Tibial nerve (tissue), 4 donors: Measurements from ENCODE around the gene KRT2. TPM values are rescaled to one million over a fixed set of nuclear protein-coding genes. Genes with fewer than 3 reads are reported as not detected.

ENCODE experiments used
- DNase-seq, 2 donors: peaks; one replicate each; pipeline ENCODE4 v3.0.0-alpha.2; 2019; ENCODE audit warnings: low spot score in 2 of 2
- H3K27ac ChIP-seq, 4 donors: fragments of 200-600 bp; sonication (generic) in 3 of 4; one replicate each; pipeline ENCODE4 v1.5.1; 2017 to 2019; ENCODE audit warnings: mild to moderate bottlenecking in 1 of 4
- H3K27me3 ChIP-seq, 2 donors: fragments of 200-600 bp; sonication (generic) in 1 of 2; one replicate each; pipeline versions ENCODE4 v1.5.1 to v1.6.0; 2017 to 2019
- H3K36me3 ChIP-seq, 3 donors: fragments of 200-600 bp; sonication (generic); one replicate each; pipeline ENCODE4 v1.5.1; 2018 to 2019
- H3K4me1 ChIP-seq, 4 donors: fragments of 200-600 bp; sonication (generic) in 3 of 4; one replicate each; pipeline ENCODE4 v1.5.1; 2017 to 2019
- H3K4me3 ChIP-seq, 4 donors: fragments of 200-600 bp; sonication (generic) in 3 of 4; one replicate each; pipeline ENCODE4 v1.5.1; 2017 to 2019; ENCODE audit warnings: mild to moderate bottlenecking in 1 of 4, moderate library complexity in 1 of 4
- H3K9me3 ChIP-seq, 4 donors: fragments of 200-600 bp; sonication (generic) in 3 of 4; one replicate each; pipeline ENCODE4 v1.5.1; 2017 to 2019
- CTCF ChIP-seq, 5 experiments: fragments of 200-600 bp in 3 of 5; fragments of 450-650 bp in 2 of 5; sonication (generic) in 3 of 5; IDR thresholded peaks; one replicate each; pipeline ENCODE4 v1.5.1; 2016 to 2019; ENCODE audit warnings: antibody characterized with exemption in 5 of 5, mild to moderate bottlenecking in 3 of 5, moderate library complexity in 2 of 5
- EP300 ChIP-seq, 2 donors: sonication (generic); formaldehyde crosslinking; IDR thresholded peaks; one replicate each; pipeline ENCODE4 v1.6.1; 2017; ENCODE audit warnings: antibody characterized with exemption in 2 of 2, mild to moderate bottlenecking in 1 of 2
- POLR2A ChIP-seq, 2 donors: fragments of 450-650 bp; IDR thresholded peaks; one replicate each; pipeline ENCODE4 v1.6.1; 2017; ENCODE audit warnings: antibody characterized with exemption in 2 of 2, mild to moderate bottlenecking in 2 of 2, moderate library complexity in 2 of 2
- WGBS, 2 donors: methylation state at CpG; one replicate each; pipeline ENCODE4 v1.1.5; 2018; 5-methylcytosine and 5-hydroxymethylcytosine counted together
- total RNA-seq, 4 donors: library from RNA; depleted of rRNA; stranded (reverse); fragments of >200 nt; gene quantifications; one replicate each; pipeline ENCODE4 v1.1.0, GENCODE V29; 2016

Gene KRT2
- total RNA-seq, 4 donors from 2014 or later = not detected

GRCh38 chr12:52676163-52676562, 24.2 kb upstream of the KRT2 start:
- Histone ChIP-seq H3K27me3 (peaks cover 0 to 8% of the 10 kb centered on the region in 2 donors), H3K4me3 (no peak overlapping the region), H3K9me3 (no peaks in the 10 kb centered on the region), H3K27ac (no peak overlapping the region), H3K4me1 (no peaks in the 10 kb centered on the region), H3K36me3 (no peaks in the 10 kb centered on the region)
- no peak for DNase-seq
- no peak for TF ChIP-seq POLR2A (IDR thresholded peaks at IDR 0.05)
- TF ChIP-seq EP300 (IDR thresholded peaks at IDR 0.05) = no peak
- no peak for TF ChIP-seq CTCF (IDR thresholded peaks at IDR 0.05)
- 77 to 85% methylated on average over 7 of the region's 7 CpGs for WGBS, 2 donors

GRCh38 chr12:52675301-52675701, 23.3 kb upstream of the KRT2 start:
- Histone ChIP-seq H3K4me1 (no peaks in the 10 kb centered on the region), H3K9me3 (no peaks in the 10 kb centered on the region), H3K27me3 (peaks cover 0 to 11% of the 10 kb centered on the region in 2 donors), H3K4me3 (no peak overlapping the region), H3K36me3 (no peaks in the 10 kb centered on the region), H3K27ac (no peak overlapping the region)
- TF ChIP-seq CTCF (IDR thresholded peaks at IDR 0.05) (no peak), POLR2A (IDR thresholded peaks at IDR 0.05) (no peak), EP300 (IDR thresholded peaks at IDR 0.05) (no peak)
- no peak for DNase-seq
- WGBS, 2 donors = 89 to 93% methylated on average over 24 to 28 of the region's 28 CpGs

GRCh38 chr12:52674433-52674775, 22.4 kb upstream of the KRT2 start:
- 87 to 93% methylated on average over 4 of the region's 4 CpGs for WGBS, 2 donors
- H3K9me3 ChIP-seq = no peaks in the 10 kb centered on the region
- H3K4me3 ChIP-seq = no peak overlapping the region
- no peaks in the 10 kb centered on the region for H3K36me3 ChIP-seq
- no peaks in the 10 kb centered on the region for H3K4me1 ChIP-seq
- H3K27ac ChIP-seq = no peak overlapping the region
- no peak for TF ChIP-seq CTCF (IDR thresholded peaks at IDR 0.05)
- no peak for DNase-seq
- H3K27me3 ChIP-seq = peaks cover 0 to 13% of the 10 kb centered on the region in 2 donors

GRCh38 chr12:52673713-52674432, 21.9 kb upstream of the KRT2 start:
- 75 to 76% methylated on average over 3 of the region's 3 CpGs for WGBS, 2 donors

More at GRCh38 chr12:52673713-52674432, 21.9 kb upstream of the KRT2 start:
- no peak overlapping the region for H3K27ac ChIP-seq
- H3K36me3 ChIP-seq = no peaks in the 10 kb centered on the region
- TF ChIP-seq CTCF (IDR thresholded peaks at IDR 0.05) = no peak
- no peak for TF ChIP-seq POLR2A (IDR thresholded peaks at IDR 0.05)
- TF ChIP-seq EP300 (IDR thresholded peaks at IDR 0.05) = no peak
- no peaks in the 10 kb centered on the region for H3K4me1 ChIP-seq
- peaks cover 0 to 14% of the 10 kb centered on the region in 2 donors for H3K27me3 ChIP-seq
- H3K4me3 ChIP-seq = no peak overlapping the region
- DNase-seq = no peak
- no peaks in the 10 kb centered on the region for H3K9me3 ChIP-seq
